PFSK-1 (cell line): Measurements from ENCODE around the gene MACC1.

ENCODE experiments used
- FOXP2 ChIP-seq: optimal IDR thresholded peaks from 2 replicates; pipeline ENCODE3; 2011; ENCODE audit warnings: borderline replicate concordance, control low read depth, inconsistent platforms; ENCODE audit not compliant: insufficient read depth; ENCODE audit errors: extremely low read length, extremely low read depth
- POLR2AphosphoS5 ChIP-seq: IDR thresholded peaks from 2 replicates; pipeline ENCODE4 v1.6.1; 2012; ENCODE audit warnings: low read depth, mild to moderate bottlenecking, control low read depth, low read length, moderate library complexity
- REST ChIP-seq, 2 experiments: IDR thresholded peaks; 2 replicates each; pipeline versions ENCODE4 v1.6.1 to v1.8.0; 2011 to 2012; ENCODE audit warnings: low read depth in 2 of 2, low read length in 2 of 2, control low read depth in 1 of 2, inconsistent platforms in 1 of 2, mild to moderate bottlenecking in 1 of 2, moderate library complexity in 1 of 2; ENCODE audit not compliant: insufficient read depth in 1 of 2
- SIN3A ChIP-seq: IDR thresholded peaks from 2 replicates; pipeline ENCODE4 v1.6.1; 2012; ENCODE audit warnings: mild to moderate bottlenecking, low read length, moderate library complexity, borderline replicate concordance; ENCODE audit not compliant: insufficient read depth
- TAF1 ChIP-seq: IDR thresholded peaks from 2 replicates; pipeline ENCODE4 v1.6.1; 2012; ENCODE audit warnings: low read length, control low read depth, borderline replicate concordance; ENCODE audit not compliant: insufficient read depth

- TF ChIP-seq TAF1: no peak
- no peak for TF ChIP-seq REST (IDR thresholded peaks at IDR 0.05; ENCODE audit: insufficient read depth in 1 of 2, low read depth in 2 of 2, low read length in 2 of 2)
- no peak for TF ChIP-seq POLR2AphosphoS5
- no peak for TF ChIP-seq SIN3A
- TF ChIP-seq FOXP2: no peak
Measured at GRCh38 chr7:20189852-20190251, 27.3 kb downstream of the MACC1 start.
